Stimulated activated memory B cell treated with anti-CD40 and anti-IgM and Interleukin-4, amounts not matched to agents 10 μg/mL and 1 μg/mL and 100 μg/mL, for 72 hours (primary cell): ENCODE results near the gene TRIM64C.
"Not testable (repeated sequence)": the region's sequence is repeated elsewhere in the genome, so short reads cannot be mapped to it uniquely, and the experiment has no call there.

Source experiments
- ATAC-seq: fragments of 150-1000 bp; cut with Tn5 transposase; 2 replicates; pipeline ENCODE4 v1.10.0; 2021
- H3K27ac Mint-ChIP-seq: one replicate; pipeline ENCODE4 v1.8.0; 2022; ENCODE audit warnings: mild to moderate bottlenecking, mixed read lengths
- H3K27me3 Mint-ChIP-seq: one replicate; pipeline ENCODE4 v1.8.0; 2022; ENCODE audit warnings: mixed read lengths
- H3K36me3 Mint-ChIP-seq: one replicate; pipeline ENCODE4 v1.8.0; 2022; ENCODE audit warnings: mixed read lengths
- H3K4me1 Mint-ChIP-seq: one replicate; pipeline ENCODE4 v1.8.0; 2022; ENCODE audit warnings: mixed read lengths
- H3K4me3 Mint-ChIP-seq: one replicate; pipeline ENCODE4 v1.8.0; 2022; ENCODE audit warnings: mild to moderate bottlenecking, moderate library complexity, mixed read lengths
- H3K9me3 Mint-ChIP-seq: one replicate; pipeline ENCODE4 v1.8.0; 2022; ENCODE audit warnings: mixed read lengths

The TRIM64C gene, protein sequence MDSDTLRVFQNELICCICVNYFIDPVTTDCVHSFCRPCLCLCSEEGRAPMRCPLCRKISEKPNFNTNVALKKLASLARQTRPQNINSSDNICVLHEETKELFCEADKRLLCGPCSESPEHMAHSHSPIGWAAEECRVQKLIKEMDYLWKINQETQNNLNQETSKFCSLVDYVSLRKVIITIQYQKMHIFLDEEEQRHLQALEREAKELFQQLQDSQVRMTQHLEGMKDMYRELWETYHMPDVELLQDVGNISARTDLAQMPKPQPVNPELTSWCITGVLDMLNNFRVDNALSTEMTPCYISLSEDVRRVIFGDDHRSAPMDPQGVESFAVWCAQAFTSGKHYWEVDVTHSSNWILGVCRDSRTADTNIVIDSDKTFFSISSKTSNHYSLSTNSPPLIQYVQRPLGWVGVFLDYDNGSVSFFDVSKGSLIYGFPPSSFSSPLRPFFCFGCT

DNA sequence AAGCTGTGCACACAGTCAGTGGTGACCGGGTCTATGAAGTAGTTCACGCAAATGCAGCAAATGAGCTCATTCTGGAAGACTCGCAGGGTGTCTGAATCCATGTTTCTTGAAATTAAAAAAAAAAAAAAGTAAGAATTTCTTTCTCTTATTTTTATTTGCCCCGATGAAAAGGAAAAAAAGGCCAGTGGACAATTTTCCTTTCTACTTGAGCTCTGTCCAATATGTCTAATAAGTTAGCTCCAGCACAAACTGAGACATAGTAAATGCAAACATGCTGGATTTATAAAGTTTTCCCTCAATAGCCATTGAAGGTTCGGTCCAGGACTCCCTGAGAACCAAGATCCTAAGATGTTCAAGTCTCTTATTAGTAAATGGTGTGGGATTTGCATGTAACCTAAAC lies at the start of gene TRIM64C:
TRIM64C (minus strand) TSS at position 101 of the 400 bp plus-strand sequence; CDS start at position 101, 0 bp downstream.
- H3K9me3 Mint-ChIP-seq, H3K27ac Mint-ChIP-seq, H3K4me1 Mint-ChIP-seq, H3K4me3 Mint-ChIP-seq, H3K27me3 Mint-ChIP-seq, ATAC-seq, H3K36me3 Mint-ChIP-seq: not testable (repeated sequence)

DNA sequence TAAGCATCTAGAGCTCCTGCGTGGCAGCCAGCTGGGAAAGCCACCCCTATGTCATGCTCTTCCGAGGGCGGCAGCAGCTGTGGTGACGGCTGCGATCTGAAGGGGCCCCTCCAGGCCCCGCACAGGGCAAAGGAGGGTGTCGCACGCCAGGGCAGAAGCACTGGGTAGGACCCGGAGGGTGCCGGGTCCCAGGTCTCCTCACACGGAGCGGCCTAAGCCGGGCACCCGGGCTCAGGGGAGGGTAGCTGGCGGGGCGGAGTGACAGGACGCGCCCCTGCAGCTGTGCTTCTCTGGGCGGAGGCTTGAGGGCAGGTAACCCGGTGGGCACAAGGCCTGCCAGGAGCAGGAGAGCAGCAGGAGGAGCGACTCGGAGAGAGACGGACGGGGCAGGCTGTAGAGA lies 43.4 kb upstream of the TRIM64C start:
- not testable (repeated sequence) for H3K4me3 Mint-ChIP-seq, H3K27me3 Mint-ChIP-seq, H3K27ac Mint-ChIP-seq, H3K4me1 Mint-ChIP-seq, H3K36me3 Mint-ChIP-seq, H3K9me3 Mint-ChIP-seq
- ATAC-seq, result peak; percentile 55

DNA sequence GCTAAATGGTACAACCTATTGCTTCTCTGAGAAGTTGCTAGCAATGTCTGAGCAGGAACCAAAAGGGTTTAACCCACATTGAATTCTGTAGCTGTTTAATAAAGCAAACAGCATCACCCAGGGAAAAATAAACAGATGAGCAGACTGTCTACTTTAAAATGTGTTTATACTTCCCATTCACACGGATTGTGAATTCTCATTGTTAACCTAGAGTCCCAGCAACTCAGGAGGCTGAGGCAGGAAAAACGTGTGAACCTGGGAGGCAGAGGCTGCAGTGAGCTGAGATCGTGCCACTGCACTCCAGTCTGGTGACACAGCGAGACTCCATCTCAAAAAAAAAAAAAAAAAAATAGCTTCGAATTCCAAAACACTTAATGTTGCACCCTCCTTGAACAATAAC lies 11.0 kb upstream of the TRIM64C start:
- H3K4me3 Mint-ChIP-seq, H3K27ac Mint-ChIP-seq, H3K36me3 Mint-ChIP-seq, ATAC-seq, H3K27me3 Mint-ChIP-seq, H3K9me3 Mint-ChIP-seq, H3K4me1 Mint-ChIP-seq: not testable (repeated sequence)

DNA sequence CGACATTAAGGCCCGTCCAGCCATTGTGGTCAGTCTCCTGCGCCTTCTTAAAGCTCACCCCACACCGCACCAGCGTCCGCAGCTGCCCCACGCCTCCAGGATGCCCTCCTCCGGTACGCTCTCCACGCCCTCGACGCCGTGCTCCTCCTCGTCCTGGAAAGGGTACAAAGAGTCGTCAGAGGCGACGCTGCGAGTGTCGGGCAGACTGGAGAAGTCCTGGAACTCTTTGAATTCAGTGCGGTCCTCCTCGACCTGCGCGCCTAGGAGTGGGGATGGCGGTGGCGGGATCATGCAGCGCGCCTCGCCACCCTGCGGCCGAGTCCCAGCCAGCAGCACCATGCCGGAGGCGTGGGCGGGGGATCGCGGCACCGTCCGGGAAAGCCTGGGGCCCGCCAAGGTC lies 9.1 kb downstream of the TRIM64C start:
- H3K4me1 Mint-ChIP-seq, ATAC-seq, H3K4me3 Mint-ChIP-seq, H3K27me3 Mint-ChIP-seq, H3K9me3 Mint-ChIP-seq, H3K36me3 Mint-ChIP-seq, H3K27ac Mint-ChIP-seq: not testable (repeated sequence)

DNA sequence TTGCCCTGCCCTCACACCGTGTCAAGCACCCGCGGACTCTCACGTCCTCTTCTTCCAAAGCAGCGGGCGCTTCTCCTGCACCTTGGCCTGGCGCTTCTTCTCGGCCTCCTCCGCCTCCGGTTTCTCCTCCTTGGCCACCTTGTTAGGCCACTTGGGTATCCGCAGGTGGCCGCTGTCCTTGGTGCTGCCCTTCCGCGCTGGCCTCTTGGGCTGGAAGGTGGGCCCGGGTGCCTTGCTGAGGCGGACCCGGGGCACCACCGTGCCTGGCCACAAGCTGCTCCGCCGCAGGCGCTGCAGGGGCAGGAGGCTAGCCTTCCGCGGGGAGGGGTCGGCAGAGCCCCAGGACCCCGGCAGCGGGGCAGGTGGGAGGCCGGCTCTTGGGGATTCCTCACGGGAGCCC lies 10.7 kb downstream of the TRIM64C start:
- not testable (repeated sequence) for H3K4me1 Mint-ChIP-seq, H3K9me3 Mint-ChIP-seq, H3K36me3 Mint-ChIP-seq, H3K27ac Mint-ChIP-seq, ATAC-seq, H3K27me3 Mint-ChIP-seq, H3K4me3 Mint-ChIP-seq

DNA sequence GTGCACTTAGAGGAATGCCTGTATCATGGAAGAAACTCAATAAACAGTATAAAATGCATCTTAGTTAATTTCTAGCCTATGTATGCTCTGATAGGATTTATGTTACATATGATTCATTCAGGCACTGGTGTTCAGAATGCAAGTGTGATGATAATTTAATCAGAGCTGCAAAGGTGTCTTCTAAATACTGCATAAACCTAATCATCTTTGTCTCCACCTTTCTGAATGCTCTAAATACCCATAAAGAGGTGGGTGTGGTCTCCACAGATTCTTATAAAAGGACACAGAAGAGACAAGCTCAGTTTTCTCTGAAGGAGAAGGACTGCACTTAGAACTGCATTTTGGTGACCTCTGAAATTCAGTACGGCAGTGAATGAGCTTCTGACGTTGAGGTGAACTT lies 30.4 kb downstream of the TRIM64C start, which contains the start of gene TRIM49B:
TRIM49B (plus strand) TSS at position 301 of the 400 bp plus-strand sequence. CDS start 2,777 bp downstream, outside the sequence.
- H3K27ac Mint-ChIP-seq, ATAC-seq, H3K4me3 Mint-ChIP-seq, H3K9me3 Mint-ChIP-seq, H3K36me3 Mint-ChIP-seq, H3K4me1 Mint-ChIP-seq, H3K27me3 Mint-ChIP-seq: not testable (repeated sequence)
